Sigmoid colon (tissue), 7 donors: ENCODE data around the gene OTOP3. TPM values are rescaled to one million over a fixed set of nuclear protein-coding genes. Genes with fewer than 3 reads are reported as not detected.

ENCODE experiments used
- DNase-seq: peaks from one replicate; pipeline ENCODE4 v3.0.0-alpha.2; 2019
- H3K27ac ChIP-seq, 4 donors: fragments of 200-600 bp; sonication (generic); one replicate each; pipeline ENCODE4 v1.5.1; 2016 to 2019; ENCODE audit warnings: mild to moderate bottlenecking in 1 of 4
- H3K27me3 ChIP-seq, 3 donors: fragments of 200-600 bp; sonication (generic); one replicate each; pipeline ENCODE4 v1.5.1; 2019; ENCODE audit warnings: mild to moderate bottlenecking in 1 of 3
- H3K36me3 ChIP-seq, 4 donors: fragments of 200-600 bp; sonication (generic); one replicate each; pipeline ENCODE4 v1.5.1; 2016 to 2019
- H3K4me1 ChIP-seq, 4 donors: fragments of 200-600 bp; sonication (generic); one replicate each; pipeline ENCODE4 v1.5.1; 2017 to 2019
- H3K4me3 ChIP-seq, 4 donors: fragments of 200-600 bp; sonication (generic); one replicate each; pipeline ENCODE4 v1.5.1; 2017 to 2019; ENCODE audit warnings: mild to moderate bottlenecking in 2 of 4, moderate library complexity in 1 of 4
- H3K9me3 ChIP-seq, 4 donors: fragments of 200-600 bp in 3 of 4; sonication (generic) in 3 of 4; one replicate each; pipeline versions ENCODE4 v1.5.1 to v1.6.1; 2013 to 2019
- EP300 ChIP-seq, 4 donors: sonication (generic); formaldehyde crosslinking; IDR thresholded peaks; one replicate each; pipeline ENCODE4 v1.6.1; 2017; ENCODE audit warnings: antibody characterized with exemption in 4 of 4
- POLR2A ChIP-seq, 2 donors: fragments of 450-650 bp; IDR thresholded peaks; one replicate each; pipeline ENCODE4 v1.6.1; 2016; ENCODE audit warnings: antibody characterized with exemption in 2 of 2, mild to moderate bottlenecking in 2 of 2, moderate library complexity in 2 of 2
- POLR2AphosphoS5 ChIP-seq, 4 donors: sonication (generic); formaldehyde crosslinking; IDR thresholded peaks; one replicate each; pipeline ENCODE4 v1.6.1; 2017; ENCODE audit warnings: antibody characterized with exemption in 4 of 4
- WGBS, 2 donors: extraction: QIAGEN DNeasy Blood & Tissue Kit; methylation state at CpG; one replicate each; pipeline ENCODE4 v1.1.7; 2013; 5-methylcytosine and 5-hydroxymethylcytosine counted together
- intact Hi-C: fragments of 100-400 bp; cut with DNase I; formaldehyde crosslinking; loops from one replicate; pipeline ENCODE4 v1.15.1; 2023
- polyA plus RNA-seq, 3 donors: library from polyadenylated mRNA; stranded (reverse); fragments of 200-250 nt; gene quantifications; one replicate each; pipeline ENCODE4 v1.2.3, GENCODE V29; 2013
- total RNA-seq, 4 donors: library from RNA; depleted of rRNA; stranded (reverse); fragments of >200 nt; gene quantifications; one replicate each; pipeline ENCODE4 v1.1.0, GENCODE V29; 2016
- TF ChIP-seq, protein P1 (sequence below), 4 experiments: fragments of 450-650 bp in 3 of 4; fragments of 200-600 bp in 1 of 4; IDR thresholded peaks; one replicate each; pipeline ENCODE4 v1.5.1; 2016 to 2019; ENCODE audit warnings: antibody characterized with exemption in 4 of 4, mild to moderate bottlenecking in 3 of 4, moderate library complexity in 2 of 4
- donor health status: healthy with polysubstance abuse.
- donor health status: Bipolar disorder and iron deficiency.
- donor health status: healthy.

The OTOP3 gene
- total and polyA plus RNA-seq, 7 donors: 0.28 to 1.8 (median 0.60) TPM; not detected in 4

GRCh38 chr17:74972107-74972972 lies 36.6 kb downstream of the OTOP3 start, which contains the start of gene HID1:
TSS of gene HID1 (minus strand) at chr17:74972759. CDS start at chr17:74972656, 103 bp downstream.
- intact Hi-C loops: no loop called here
- Histone ChIP-seq H3K4me3 (peak within 1 kb of the TSS; percentile 51 to 65 (median 56)), H3K9me3 (no peaks in the 10 kb centered on the region), H3K27me3 (peaks cover 9 to 23% (median 23%) of the 10 kb centered on the region in 3 donors), H3K27ac (peak within 1 kb of the TSS; percentile 28 to 61 (median 50)), H3K4me1 (peaks cover 0 to 24% (median 22%) of the 10 kb centered on the region in 4 donors), H3K36me3 (no peaks in the 10 kb centered on the region)
- DNase-seq: no peak
- WGBS, 2 donors: 1 to 3% methylated on average over 95 of the region's 95 CpGs
- TF ChIP-seq, protein P1, sequence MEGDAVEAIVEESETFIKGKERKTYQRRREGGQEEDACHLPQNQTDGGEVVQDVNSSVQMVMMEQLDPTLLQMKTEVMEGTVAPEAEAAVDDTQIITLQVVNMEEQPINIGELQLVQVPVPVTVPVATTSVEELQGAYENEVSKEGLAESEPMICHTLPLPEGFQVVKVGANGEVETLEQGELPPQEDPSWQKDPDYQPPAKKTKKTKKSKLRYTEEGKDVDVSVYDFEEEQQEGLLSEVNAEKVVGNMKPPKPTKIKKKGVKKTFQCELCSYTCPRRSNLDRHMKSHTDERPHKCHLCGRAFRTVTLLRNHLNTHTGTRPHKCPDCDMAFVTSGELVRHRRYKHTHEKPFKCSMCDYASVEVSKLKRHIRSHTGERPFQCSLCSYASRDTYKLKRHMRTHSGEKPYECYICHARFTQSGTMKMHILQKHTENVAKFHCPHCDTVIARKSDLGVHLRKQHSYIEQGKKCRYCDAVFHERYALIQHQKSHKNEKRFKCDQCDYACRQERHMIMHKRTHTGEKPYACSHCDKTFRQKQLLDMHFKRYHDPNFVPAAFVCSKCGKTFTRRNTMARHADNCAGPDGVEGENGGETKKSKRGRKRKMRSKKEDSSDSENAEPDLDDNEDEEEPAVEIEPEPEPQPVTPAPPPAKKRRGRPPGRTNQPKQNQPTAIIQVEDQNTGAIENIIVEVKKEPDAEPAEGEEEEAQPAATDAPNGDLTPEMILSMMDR (IDR thresholded peaks at IDR 0.05): no peak
- TF ChIP-seq POLR2AphosphoS5 (IDR thresholded peaks at IDR 0.05): peak in 1 of 4 donors; percentile 10

DNA sequence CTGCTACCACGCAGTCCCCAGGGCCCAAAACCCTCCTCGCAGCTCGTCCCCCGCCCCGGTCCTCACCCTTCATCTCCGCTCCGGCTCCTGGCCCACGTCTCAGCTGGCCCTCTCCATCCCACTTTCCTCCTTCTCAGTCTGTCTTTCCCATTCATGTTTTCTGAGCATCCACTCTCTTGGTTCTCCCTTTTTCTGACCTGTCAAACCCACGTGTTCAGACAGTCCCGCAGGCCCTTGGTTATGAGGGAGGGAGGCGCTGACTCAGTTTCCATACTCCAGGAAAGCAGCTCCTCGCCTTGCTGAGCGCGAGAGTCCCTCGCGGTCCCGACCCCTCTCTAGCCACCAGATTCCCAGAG lies 37.3 kb downstream of the OTOP3 start:
- Histone ChIP-seq H3K9me3 (no peaks in the 10 kb centered on the region), H3K36me3 (no peaks in the 10 kb centered on the region), H3K27me3 (peaks cover 9 to 23% (median 23%) of the 10 kb centered on the region in 3 donors), H3K27ac (no peak overlapping the region), H3K4me1 (peaks cover 0 to 24% (median 22%) of the 10 kb centered on the region in 4 donors), H3K4me3 (peak overlapping the region in 3 of 4 donors; percentile 51 to 65 (median 61))
- WGBS, 2 donors: 20 to 28% methylated on average over 17 of the region's 17 CpGs
- DNase-seq: no peak
- intact Hi-C loops: no loop called here
- TF ChIP-seq EP300 (IDR thresholded peaks at IDR 0.05) (no peak), POLR2AphosphoS5 (IDR thresholded peaks at IDR 0.05) (no peak), POLR2A (IDR thresholded peaks at IDR 0.05) (no peak)
- TF ChIP-seq, protein P1 (IDR thresholded peaks at IDR 0.05): no peak

DNA sequence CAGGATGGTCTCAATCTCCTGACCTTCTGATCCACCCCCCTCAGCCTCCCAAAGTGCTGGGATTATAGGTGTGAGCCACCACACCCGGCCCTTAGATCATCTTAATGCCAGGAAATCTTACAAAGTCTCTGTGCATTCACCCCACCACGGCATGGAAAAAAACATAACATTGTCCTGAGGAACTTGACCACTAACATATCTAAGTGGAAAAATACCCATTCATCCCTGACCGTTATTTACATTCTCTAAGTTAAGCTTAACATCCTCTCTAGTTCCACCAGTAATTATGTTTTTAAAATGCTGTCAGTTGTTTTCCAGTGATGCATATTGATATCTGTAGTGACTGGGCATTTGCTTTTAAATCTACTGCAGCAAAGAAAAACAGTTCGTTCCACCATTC lies 40.2 kb downstream of the OTOP3 start:
- no peak for DNase-seq

DNA sequence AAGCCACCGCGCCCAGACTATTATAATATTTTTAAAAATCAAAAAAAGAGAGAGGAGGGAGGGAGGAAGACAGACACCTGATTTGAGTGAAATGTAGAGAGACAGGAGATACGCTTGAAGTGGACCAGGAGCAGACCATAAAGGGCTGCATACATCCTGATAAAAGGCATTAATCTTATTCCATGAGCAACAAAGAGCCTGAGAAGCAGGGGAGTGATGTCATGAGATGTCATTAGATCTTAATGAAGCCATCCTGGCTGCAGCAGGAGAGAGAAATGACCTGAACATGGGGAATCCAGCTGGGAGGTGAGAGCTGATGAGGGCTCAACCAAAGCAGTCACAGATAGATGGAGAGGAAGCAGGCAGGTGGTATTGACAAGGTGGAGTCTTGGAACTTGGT lies 42.1 kb downstream of the OTOP3 start:
- Histone ChIP-seq H3K4me3 (no peak overlapping the region), H3K9me3 (no peaks in the 10 kb centered on the region), H3K36me3 (no peaks in the 10 kb centered on the region), H3K27ac (no peak overlapping the region), H3K27me3 (peaks cover 0 to 6% (median 3%) of the 10 kb centered on the region in 3 donors), H3K4me1 (peaks cover 0 to 19% (median 17%) of the 10 kb centered on the region in 4 donors)
- intact Hi-C loops: no loop called here
- TF ChIP-seq, protein P1 (IDR thresholded peaks at IDR 0.05): no peak
- 95% methylated on average over 3 of the region's 3 CpGs for WGBS, 2 donors
- no peak for DNase-seq

More for the DNA sequence above, 40.2 kb downstream of the OTOP3 start:
- no peak overlapping the region for H3K27ac ChIP-seq
- H3K4me3 ChIP-seq: no peak overlapping the region
- no peaks in the 10 kb centered on the region for H3K9me3 ChIP-seq
- no peaks in the 10 kb centered on the region for H3K36me3 ChIP-seq
- H3K27me3 ChIP-seq: peaks cover 9 to 21% (median 20%) of the 10 kb centered on the region in 3 donors
- 72 to 84% methylated on average over 4 of the region's 4 CpGs for WGBS, 2 donors
- H3K4me1 ChIP-seq: peaks cover 0 to 23% (median 21%) of the 10 kb centered on the region in 4 donors
- TF ChIP-seq EP300 (IDR thresholded peaks at IDR 0.05) (no peak), POLR2AphosphoS5 (IDR thresholded peaks at IDR 0.05) (no peak)
- TF ChIP-seq, protein P1 (IDR thresholded peaks at IDR 0.05): no peak
- intact Hi-C loops: no loop called here
